Small intestine (tissue), 16 donors: ENCODE results near the gene NDE1. TPM values are rescaled to one million over a fixed set of nuclear protein-coding genes. Genes with fewer than 3 reads are reported as not detected.

Experiments
- DNase-seq, 2 donors: peaks; one replicate each; pipeline versions ENCODE4 v3.0.0 to v3.0.0-alpha.2; 2013
- FAIRE-seq: peaks from 2 replicates; lab custom pipeline; 2012; peaks lifted over from hg19 to GRCh38; lab: Jason Lieb, UNC
- H3K27ac ChIP-seq, 3 donors: one replicate each; pipeline ENCODE4 v1.5.1; 2013; ENCODE audit warnings: low read length in 2 of 3, mild to moderate bottlenecking in 2 of 3, control low read depth in 1 of 3, inconsistent platforms in 1 of 3, low read depth in 1 of 3, moderate library complexity in 1 of 3
- H3K27me3 ChIP-seq, 3 donors: one replicate each; pipeline ENCODE4 v1.6.1; 2013; ENCODE audit warnings: low read length in 3 of 3, inconsistent platforms in 1 of 3; ENCODE audit not compliant: control insufficient read depth in 3 of 3, insufficient read depth in 3 of 3
- H3K36me3 ChIP-seq, 3 donors: one replicate each; pipeline ENCODE4 v1.6.1; 2013; ENCODE audit warnings: low read length in 3 of 3, inconsistent platforms in 1 of 3, low read depth in 1 of 3, mild to moderate bottlenecking in 1 of 3, moderate library complexity in 1 of 3; ENCODE audit not compliant: control insufficient read depth in 3 of 3, insufficient read depth in 2 of 3
- H3K4me1 ChIP-seq, 3 donors: one replicate each; pipeline ENCODE4 v1.6.1; 2013; ENCODE audit warnings: low read length in 2 of 3, inconsistent platforms in 1 of 3, low read depth in 1 of 3, mild to moderate bottlenecking in 1 of 3, moderate library complexity in 1 of 3; ENCODE audit not compliant: control insufficient read depth in 3 of 3, insufficient read depth in 2 of 3
- H3K4me3 ChIP-seq, 3 donors: one replicate each; pipeline ENCODE4 v1.5.1; 2013; ENCODE audit warnings: low read length in 3 of 3, control low read depth in 1 of 3, inconsistent platforms in 1 of 3, low read depth in 1 of 3, mild to moderate bottlenecking in 1 of 3, moderate library complexity in 1 of 3
- H3K9me3 ChIP-seq, 2 donors: one replicate each; pipeline ENCODE4 v1.6.1; 2013; ENCODE audit warnings: low read depth in 1 of 2, low read length in 1 of 2; ENCODE audit not compliant: control insufficient read depth in 2 of 2, insufficient read depth in 1 of 2
- WGBS, 3 donors: extraction: QIAGEN DNeasy Blood & Tissue Kit; methylation state at CpG; one replicate each; pipeline ENCODE4 v1.1.7; 2013; 5-methylcytosine and 5-hydroxymethylcytosine counted together
- long read RNA-seq, 10 donors: transcript quantifications; one replicate each; lab custom pipeline, GENCODE V29; 2026
- polyA plus RNA-seq, 4 donors: library from polyadenylated mRNA; stranded (reverse) in 3 of 4; unstranded in 1 of 4; fragments of 200-250 nt in 3 of 4; fragments of 120-200 nt in 1 of 4; gene quantifications; one replicate each; pipeline versions ENCODE4 v1.2.1 to v1.2.3, GENCODE V29; 2013
- donor health status: healthy with polysubstance abuse.
- donor health status: control.
- donor health status: control.
- donor health status: Bipolar disorder and iron deficiency.
- donor health status: healthy.

The NDE1 gene, protein sequence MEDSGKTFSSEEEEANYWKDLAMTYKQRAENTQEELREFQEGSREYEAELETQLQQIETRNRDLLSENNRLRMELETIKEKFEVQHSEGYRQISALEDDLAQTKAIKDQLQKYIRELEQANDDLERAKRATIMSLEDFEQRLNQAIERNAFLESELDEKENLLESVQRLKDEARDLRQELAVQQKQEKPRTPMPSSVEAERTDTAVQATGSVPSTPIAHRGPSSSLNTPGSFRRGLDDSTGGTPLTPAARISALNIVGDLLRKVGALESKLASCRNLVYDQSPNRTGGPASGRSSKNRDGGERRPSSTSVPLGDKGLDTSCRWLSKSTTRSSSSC
- 10 to 100 TPM in 2 of 4 donors, 1 to 10 TPM in 2; 5.8 to 21.7 (median 14.4) TPM for polyA plus RNA-seq
- long read RNA-seq, donor 1: 0 reads
- long read RNA-seq, donor 2, partial matches to known transcripts: 40 of 51 reads
- long read RNA-seq, donor 2, other reads (novel, unspliced or antisense): 11 of 51 reads
- long read RNA-seq, donor 3, partial matches to known transcripts: 492 of 669 reads
- long read RNA-seq, donor 3, other reads (novel, unspliced or antisense): 175 of 669 reads
- long read RNA-seq, donor 4: 0 reads
- long read RNA-seq, donor 5: 0 reads
- long read RNA-seq, donor 6, partial matches to known transcripts: 475 of 483 reads
- long read RNA-seq, donor 6, other reads (novel, unspliced or antisense): 7 of 483 reads
- long read RNA-seq, donor 7, partial matches to known transcripts: 6 of 10 reads
- long read RNA-seq, donor 7, other reads (novel, unspliced or antisense): 0 of 10 reads
- long read RNA-seq, donor 8: 0 reads
- long read RNA-seq, donor 9, partial matches to known transcripts: 65 of 65 reads
- long read RNA-seq, donor 9, other reads (novel, unspliced or antisense): 0 of 65 reads
- long read RNA-seq, donor 10, partial matches to known transcripts: 1,490 of 1,586 reads
- long read RNA-seq, donor 10, other reads (novel, unspliced or antisense): 96 of 1,586 reads

DNA sequence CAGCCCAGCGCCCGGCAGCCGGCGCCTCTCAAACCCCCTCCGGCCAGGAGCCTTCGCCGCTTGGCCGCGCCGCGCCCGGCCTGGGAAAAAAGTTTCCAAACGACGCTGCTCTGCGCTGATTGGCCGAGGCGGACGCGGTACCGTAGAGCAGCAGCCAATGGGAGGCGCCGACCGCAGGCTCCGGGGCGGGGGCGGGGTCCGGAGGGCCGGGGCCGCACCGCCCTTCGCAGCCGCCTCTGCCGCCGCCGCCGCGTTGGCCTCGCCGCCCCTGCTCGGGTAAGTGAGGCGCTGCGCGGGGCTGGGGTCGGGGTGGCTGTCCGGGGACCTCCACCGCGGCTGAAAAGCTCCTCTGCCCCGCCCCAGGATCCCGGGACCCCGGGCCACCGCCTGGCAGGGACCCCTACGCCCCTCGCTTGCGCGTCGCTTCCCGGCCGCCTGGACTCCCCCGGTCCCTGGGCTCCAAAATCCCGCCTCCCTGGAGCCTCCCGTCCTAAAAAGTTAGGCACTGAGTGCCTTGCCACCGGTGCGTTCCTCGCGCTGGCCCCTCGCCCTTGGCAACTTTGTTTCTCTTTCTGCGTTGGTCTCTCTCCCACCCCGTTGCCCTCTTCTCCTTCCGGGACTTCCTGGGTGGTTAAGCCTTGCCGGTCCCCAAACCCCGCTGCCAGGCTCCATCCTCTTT is at the start of gene NDE1:
TSS of gene NDE1 (plus strand) at position 227 of the 679 bp plus-strand sequence. CDS start 14,534 bp downstream, outside the sequence.
- peak within 1 kb of the TSS; percentile 57 to 95 (median 71) for H3K4me3 ChIP-seq
- no peaks in the 10 kb centered on the region for H3K9me3 ChIP-seq
- FAIRE-seq (no peak), DNase-seq (peak; percentile 90 to 93)
- H3K27ac ChIP-seq: peak within 1 kb of the TSS; percentile 51 to 82 (median 52)
- 0% methylated on average over 52 to 71 of the region's 71 CpGs for WGBS, 3 donors
- no peaks in the 10 kb centered on the region for H3K36me3 ChIP-seq
- peaks cover 0 to 7% (median 0%) of the 10 kb centered on the region in 3 donors for H3K4me1 ChIP-seq
- H3K27me3 ChIP-seq: no peaks in the 10 kb centered on the region

DNA sequence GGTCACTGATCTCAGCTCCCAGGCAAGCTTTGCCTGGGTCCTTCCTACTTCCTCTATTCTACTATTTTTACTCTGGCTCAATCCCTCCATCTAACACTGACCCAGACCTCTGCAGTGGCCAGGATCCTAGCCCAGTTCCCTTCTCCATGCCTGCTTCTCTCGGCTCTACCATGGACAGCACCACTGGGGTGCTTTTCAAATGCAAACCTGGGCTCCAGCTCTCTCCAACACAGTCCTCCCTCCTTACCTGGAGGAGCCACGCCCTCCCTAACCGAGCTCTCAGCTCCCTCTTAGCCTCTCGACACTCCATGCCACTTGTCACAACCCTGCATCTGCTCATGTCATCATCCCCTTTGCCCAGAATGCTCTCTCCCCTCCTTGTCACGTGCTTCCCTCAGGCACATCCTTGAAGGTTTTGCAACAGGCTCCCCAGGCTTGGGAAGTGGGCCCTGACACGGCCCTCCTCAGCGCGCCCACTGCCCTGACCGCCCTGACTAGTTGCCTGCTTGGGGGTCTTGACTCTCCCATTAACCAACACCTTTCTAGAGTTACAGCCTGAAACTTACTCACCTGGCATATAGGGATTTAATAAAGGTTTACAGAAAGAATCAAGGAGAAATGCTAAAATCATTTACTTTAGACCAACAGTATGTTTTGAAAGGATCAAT is 48.7 kb upstream of the NDE1 start:
- no peak for FAIRE-seq
- WGBS, 3 donors: 90 to 95% (median 94%) methylated on average over 9 of the region's 9 CpGs

DNA sequence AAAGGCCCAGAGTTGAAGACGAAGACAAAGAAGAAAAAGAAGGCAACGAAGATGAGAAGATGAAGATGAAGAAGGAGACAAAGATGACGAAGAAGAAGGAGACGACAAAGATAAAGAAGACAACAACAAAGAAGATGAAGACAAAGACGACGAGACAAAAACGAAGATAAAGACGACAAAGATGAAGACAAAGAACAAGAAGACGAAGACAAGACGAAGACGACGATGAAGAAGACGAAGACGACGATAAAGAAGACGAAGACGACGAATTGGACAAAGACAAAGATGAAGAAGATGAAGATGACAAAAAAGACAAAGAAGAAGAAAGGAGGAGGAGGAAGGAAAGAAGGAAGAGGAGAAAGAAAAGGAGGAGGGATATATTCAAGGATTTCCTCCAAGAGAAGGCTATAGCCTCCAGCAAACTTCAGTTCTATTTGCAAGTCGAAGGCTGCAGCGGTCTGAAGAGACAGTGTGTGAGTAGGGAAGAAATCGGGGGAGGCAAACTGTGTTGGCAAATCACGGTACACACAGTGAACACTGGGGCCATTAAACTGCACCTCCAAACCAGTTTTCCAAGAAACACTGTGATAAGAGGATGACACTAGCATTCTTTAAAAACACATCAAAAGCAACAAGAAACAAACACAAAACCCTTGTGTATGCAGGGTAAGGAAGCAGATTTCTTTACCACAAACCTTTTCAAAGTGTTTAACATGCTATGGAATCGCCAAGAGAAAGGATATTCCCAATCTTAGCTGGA is 47.6 kb upstream of the NDE1 start:
- 96 to 97% (median 96%) methylated on average over 23 of the region's 23 CpGs for WGBS, 3 donors
- Histone ChIP-seq H3K4me1 (no peaks in the 10 kb centered on the region), H3K27ac (no peak overlapping the region), H3K4me3 (no peak overlapping the region), H3K9me3 (no peaks in the 10 kb centered on the region), H3K36me3 (peaks cover 11 to 83% (median 55%) of the 10 kb centered on the region in 3 donors), H3K27me3 (no peaks in the 10 kb centered on the region)
- FAIRE-seq: no peak
- no peak for DNase-seq

More for the DNA sequence above, 48.7 kb upstream of the NDE1 start:
- no peak overlapping the region for H3K27ac ChIP-seq
- no peak overlapping the region for H3K4me3 ChIP-seq
- no peaks in the 10 kb centered on the region for H3K27me3 ChIP-seq
- no peaks in the 10 kb centered on the region for H3K4me1 ChIP-seq
- DNase-seq: no peak
- no peaks in the 10 kb centered on the region for H3K9me3 ChIP-seq
- H3K36me3 ChIP-seq: peaks cover 11 to 79% (median 50%) of the 10 kb centered on the region in 3 donors

DNA sequence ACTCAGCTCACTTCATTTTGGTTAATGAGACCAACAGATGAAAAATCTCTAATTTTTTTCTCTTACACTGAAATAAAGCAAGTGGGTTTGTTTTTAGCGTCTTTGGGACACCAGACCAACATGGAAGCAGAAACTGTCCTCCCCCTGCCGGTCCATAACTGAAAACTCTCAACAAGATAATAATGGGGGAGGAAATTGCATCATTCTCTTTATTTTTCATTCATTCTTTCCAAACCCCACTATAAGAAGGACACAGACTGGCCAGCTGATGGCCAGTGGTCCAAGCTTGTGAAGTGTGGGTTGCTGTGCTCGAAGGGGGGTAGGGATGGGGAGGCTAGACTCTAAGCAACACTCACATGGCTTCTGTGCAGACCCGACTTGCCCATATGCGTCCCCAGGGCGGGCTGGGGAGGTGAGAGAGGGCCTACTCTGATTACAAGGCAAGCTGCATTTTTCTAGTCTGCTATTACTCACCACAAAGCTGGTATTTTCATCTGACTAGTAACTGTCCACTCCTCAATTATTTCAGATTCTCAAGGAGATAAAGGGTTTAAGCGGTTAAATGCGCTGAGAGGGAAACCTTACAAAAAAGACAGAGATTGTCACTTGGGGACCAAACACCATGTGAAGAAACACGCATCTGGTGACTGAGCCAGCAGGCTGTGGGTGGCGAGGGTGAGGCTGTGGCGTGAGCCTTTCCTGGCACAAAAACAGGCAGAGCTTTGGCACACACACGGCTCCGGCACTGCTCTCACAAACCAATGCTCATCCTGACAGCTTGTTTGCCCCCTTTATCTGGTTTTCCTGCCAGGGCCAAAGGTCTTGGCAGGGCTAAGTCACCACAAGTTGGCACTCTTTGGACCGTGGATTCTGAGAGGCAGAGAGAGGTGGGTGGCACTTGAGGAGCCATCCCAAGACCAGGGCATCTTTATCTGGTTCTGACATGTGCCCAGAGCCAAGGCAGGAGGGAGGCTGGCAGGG is 45.3 kb upstream of the NDE1 start:
- FAIRE-seq: no peak
- Histone ChIP-seq H3K4me3 (no peak overlapping the region), H3K4me1 (no peaks in the 10 kb centered on the region), H3K27ac (no peak overlapping the region), H3K36me3 (peaks cover 13 to 69% (median 39%) of the 10 kb centered on the region in 3 donors), H3K27me3 (no peaks in the 10 kb centered on the region), H3K9me3 (no peaks in the 10 kb centered on the region)
- WGBS, 3 donors: 77 to 88% (median 83%) methylated on average over 14 of the region's 14 CpGs
- peak in 1 of 2 donors; percentile 13 for DNase-seq

DNA sequence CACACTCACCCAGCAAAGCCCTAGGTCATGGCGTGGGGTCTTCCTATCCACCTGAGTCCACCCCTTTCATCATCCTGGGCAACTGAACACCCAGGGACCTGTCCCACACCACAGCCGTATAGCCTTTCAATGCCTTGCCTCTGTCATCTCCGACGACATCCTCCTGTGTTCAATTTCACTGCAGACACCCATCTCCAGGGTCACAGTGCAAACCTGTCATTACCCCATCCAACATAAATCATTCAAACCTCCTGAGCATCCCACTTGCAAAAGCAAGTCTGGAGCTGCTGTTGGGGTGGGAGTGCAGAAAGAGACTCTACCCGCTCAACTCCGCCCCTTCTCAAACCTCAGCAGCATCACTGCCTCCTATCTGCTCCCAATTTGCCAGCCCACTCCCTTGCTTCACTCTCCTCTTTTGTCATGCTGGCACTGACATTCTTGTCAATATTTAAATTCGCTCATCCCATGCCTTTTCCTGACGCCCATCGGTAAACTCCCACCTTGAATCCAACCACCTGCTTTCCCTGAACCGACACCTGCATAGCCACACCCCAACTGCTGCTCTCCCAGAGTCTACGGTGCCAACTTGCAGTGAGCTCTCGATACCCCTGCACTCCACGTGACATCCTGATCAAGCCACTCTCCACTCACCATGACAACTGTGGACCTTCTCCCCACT is 44.1 kb upstream of the NDE1 start:
- no peaks in the 10 kb centered on the region for H3K9me3 ChIP-seq
- no peak overlapping the region for H3K27ac ChIP-seq
- H3K4me1 ChIP-seq: no peaks in the 10 kb centered on the region
- no peak for FAIRE-seq
- peak in 1 of 2 donors; percentile 25 for DNase-seq
- H3K27me3 ChIP-seq: no peaks in the 10 kb centered on the region
- peaks cover 12 to 67% (median 34%) of the 10 kb centered on the region in 3 donors for H3K36me3 ChIP-seq
- no peak overlapping the region for H3K4me3 ChIP-seq
- 62 to 88% (median 83%) methylated on average over 13 of the region's 13 CpGs for WGBS, 3 donors

DNA sequence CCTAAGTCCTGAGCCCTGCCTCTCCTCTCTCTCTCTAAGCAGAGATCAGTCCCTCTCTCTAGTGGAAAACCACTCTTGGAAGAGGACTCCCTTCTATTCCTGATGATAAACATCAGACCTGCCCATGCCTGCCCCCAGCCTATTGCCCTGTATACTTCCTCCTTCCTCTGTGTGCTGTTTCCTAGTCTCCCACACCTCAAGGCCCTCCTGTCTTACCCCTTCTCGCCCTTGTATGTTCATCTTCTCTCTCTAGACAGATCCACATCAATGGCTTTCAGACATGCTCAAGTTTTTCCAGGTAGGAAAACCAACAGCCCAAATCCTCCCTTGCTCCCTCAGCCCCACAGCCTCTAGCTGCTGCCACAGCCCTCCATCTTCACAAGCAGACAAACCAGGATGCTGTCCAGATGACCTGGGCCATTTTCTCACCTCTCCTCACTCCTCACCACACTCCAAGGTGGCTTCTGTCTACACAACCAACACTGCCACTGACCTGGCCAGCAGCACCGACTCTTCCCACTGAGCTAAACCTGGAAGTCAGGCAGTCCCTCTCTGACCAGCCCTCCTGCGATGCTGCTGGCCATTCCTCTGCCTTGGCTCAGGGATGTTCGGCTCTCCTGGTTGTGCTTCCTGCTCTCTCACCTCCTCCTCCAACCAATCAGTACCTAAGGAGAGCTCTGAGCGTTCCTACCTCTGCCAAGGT is 43.4 kb upstream of the NDE1 start:
- WGBS, 3 donors: 90 to 96% (median 93%) methylated on average over 5 of the region's 5 CpGs
- DNase-seq: no peak
- Histone ChIP-seq H3K36me3 (peaks cover 6 to 64% (median 33%) of the 10 kb centered on the region in 3 donors), H3K9me3 (no peaks in the 10 kb centered on the region), H3K27me3 (no peaks in the 10 kb centered on the region), H3K4me3 (no peak overlapping the region), H3K4me1 (no peaks in the 10 kb centered on the region), H3K27ac (no peak overlapping the region)
- FAIRE-seq: no peak
